ENCODE data around the gene NLGN1.

Gene NLGN1

GRCh38 chr3:173773800-173774199 is 376.3 kb downstream of the NLGN1 start:
- no peak for DNase-seq

- no peak for DNase-seq
Measured at GRCh38 chr3:173774294-173774693, 376.8 kb downstream of the NLGN1 start.

- DNase-seq: no peak
Measured at GRCh38 chr3:173778251-173778650, 380.7 kb downstream of the NLGN1 start.

GRCh38 chr3:173780067-173780466 is 382.5 kb downstream of the NLGN1 start:
- DNase-seq: no peak

- DNase-seq: no peak
Measured at GRCh38 chr3:173785004-173785403, 387.5 kb downstream of the NLGN1 start.

GRCh38 chr3:173789530-173790162 is 392.1 kb downstream of the NLGN1 start:
- DNase-seq: no peak

GRCh38 chr3:173793963-173794362 is 396.4 kb downstream of the NLGN1 start:
- DNase-seq: no peak

GRCh38 chr3:173796405-173796804 is 398.9 kb downstream of the NLGN1 start:
- DNase-seq: no peak

- DNase-seq: no peak
Measured at GRCh38 chr3:173796890-173797289, 399.3 kb downstream of the NLGN1 start.

GRCh38 chr3:173799060-173799816 is 401.7 kb downstream of the NLGN1 start:
- no peak for DNase-seq

GRCh38 chr3:173800154-173800553 is 402.6 kb downstream of the NLGN1 start:
- DNase-seq: no peak

GRCh38 chr3:173814809-173815208 is 417.3 kb downstream of the NLGN1 start:
- no peak for DNase-seq

- DNase-seq: no peak
Measured at GRCh38 chr3:173819368-173819767, 421.8 kb downstream of the NLGN1 start.

GRCh38 chr3:173823911-173824460 is 426.4 kb downstream of the NLGN1 start:
- DNase-seq: peak; percentile 1

GRCh38 chr3:173825730-173826129 is 428.2 kb downstream of the NLGN1 start:
- DNase-seq: no peak

GRCh38 chr3:173826416-173826815 is 428.9 kb downstream of the NLGN1 start:
- DNase-seq: no peak

- no peak for DNase-seq
Measured at GRCh38 chr3:173826901-173827609, 429.5 kb downstream of the NLGN1 start.

GRCh38 chr3:173838644-173839043 is 441.1 kb downstream of the NLGN1 start:
- no peak for DNase-seq

GRCh38 chr3:173839859-173840258 is 442.3 kb downstream of the NLGN1 start:
- DNase-seq: no peak

- DNase-seq: no peak
Measured at GRCh38 chr3:173841334-173841733, 443.8 kb downstream of the NLGN1 start.

GRCh38 chr3:173843060-173843459 is 445.5 kb downstream of the NLGN1 start:
- DNase-seq: no peak

- no peak for DNase-seq
Measured at GRCh38 chr3:173846584-173846983, 449.0 kb downstream of the NLGN1 start.

GRCh38 chr3:173849489-173849888 is 451.9 kb downstream of the NLGN1 start:
- DNase-seq: no peak

- no peak for DNase-seq
Measured at GRCh38 chr3:173857154-173857553, 459.6 kb downstream of the NLGN1 start.
